H1 (cell line): Measurements from ENCODE around the gene RNF187. TPM values are rescaled to one million over a fixed set of nuclear protein-coding genes. Genes with fewer than 3 reads are reported as not detected.

Source experiments
- CTCF ChIA-PET: fragments of 300-600 bp; sonication (Branson Sonifier 250); formaldehyde crosslinking; loops from one replicate; lab custom pipeline; 2021; ENCODE audit not compliant: partially characterized antibody; lab: Charles Lee
- POLR2A ChIA-PET: fragments of 300-600 bp; sonication (Branson Sonifier 250); formaldehyde crosslinking; loops from one replicate; lab custom pipeline; 2021; ENCODE audit warnings: inconsistent platforms; ENCODE audit not compliant: partially characterized antibody; lab: Charles Lee
- DNase-seq, 2 experiments: peaks; one replicate each; pipeline versions ENCODE4 v3.0.0 to v3.0.0-alpha.2; 2010 to 2022; ENCODE audit warnings: low spot score in 2 of 2, low read depth in 1 of 2, mixed read lengths in 1 of 2
- FAIRE-seq: peaks from 2 replicates; lab custom pipeline; 2011; peaks lifted over from hg19 to GRCh38; lab: Jason Lieb, UNC
- H2AFZ ChIP-seq: 2 replicates; pipeline ENCODE4 v1.8.1; 2012; ENCODE audit warnings: low read length, inconsistent platforms
- H2AK5ac ChIP-seq: 2 replicates; pipeline ENCODE4 v1.6.1; 2013; ENCODE audit warnings: low read depth, low read length
- H2BK120ac ChIP-seq: replicated peaks from 2 replicates; pipeline ENCODE3; 2013; ENCODE audit warnings: low read depth, low read length, inconsistent platforms
- H2BK12ac ChIP-seq: 2 replicates; pipeline ENCODE4 v1.6.1; 2013; ENCODE audit warnings: low read depth, low read length
- H2BK15ac ChIP-seq: 2 replicates; pipeline ENCODE4 v1.6.1; 2013; ENCODE audit warnings: low read length
- H2BK20ac ChIP-seq: 2 replicates; pipeline ENCODE4 v1.6.1; 2013; ENCODE audit warnings: low read length
- H2BK5ac ChIP-seq: 2 replicates; pipeline ENCODE4 v1.6.1; 2013; ENCODE audit warnings: low read depth, low read length
- H3K14ac ChIP-seq: 2 replicates; pipeline ENCODE4 v1.6.1; 2013; ENCODE audit warnings: inconsistent platforms; ENCODE audit not compliant: insufficient read length
- H3K18ac ChIP-seq: 2 replicates; pipeline ENCODE4 v1.6.1; 2013; ENCODE audit warnings: low read length; ENCODE audit errors: extremely low read depth
- H3K23ac ChIP-seq: 2 replicates; pipeline ENCODE4 v1.6.1; 2013; ENCODE audit warnings: inconsistent platforms; ENCODE audit not compliant: insufficient read length
- H3K23me2 ChIP-seq: 2 replicates; pipeline ENCODE4 v1.6.1; 2013; ENCODE audit warnings: low read depth, low read length
- H3K27ac ChIP-seq: 2 replicates; pipeline ENCODE4 v1.6.1; 2011; ENCODE audit warnings: low read depth, low read length, inconsistent platforms
- H3K27me3 ChIP-seq, 4 experiments: replicated peaks in 1 of 4; 1 replicate in 1 of 4; 2 replicates in 3 of 4; pipeline versions ENCODE4 v1.6.1 to v1.8.1; 2011 to 2013; ENCODE audit warnings: low read length in 3 of 4, mild to moderate bottlenecking in 3 of 4, inconsistent platforms in 2 of 4, mixed read lengths in 2 of 4, moderate library complexity in 1 of 4; ENCODE audit not compliant: control insufficient read depth in 3 of 4, insufficient read depth in 3 of 4; ENCODE audit errors: extremely low read depth in 1 of 4
- H3K36me3 ChIP-seq, 4 experiments: 2 replicates each; pipeline versions ENCODE4 v1.6.1 to v1.8.1; 2011 to 2013; ENCODE audit warnings: mild to moderate bottlenecking in 4 of 4, low read length in 3 of 4, moderate library complexity in 2 of 4, control low read depth in 1 of 4, inconsistent platforms in 1 of 4; ENCODE audit not compliant: insufficient read depth in 4 of 4, control insufficient read depth in 2 of 4
- H3K4ac ChIP-seq: replicated peaks from 2 replicates; pipeline ENCODE3; 2013; ENCODE audit warnings: low read length, low read depth, mixed read lengths, inconsistent platforms; ENCODE audit not compliant: insufficient read length
- H3K4me1 ChIP-seq, 4 experiments: replicated peaks in 1 of 4; 1 replicate in 1 of 4; 2 replicates in 3 of 4; pipeline versions ENCODE4 v1.6.1 to v1.8.1; 2011 to 2013; ENCODE audit warnings: low read length in 3 of 4, inconsistent platforms in 2 of 4, mixed read lengths in 1 of 4; ENCODE audit not compliant: insufficient read depth in 4 of 4, control insufficient read depth in 3 of 4
- H3K4me2 ChIP-seq, 2 experiments: 2 replicates each; pipeline versions ENCODE4 v1.6.1 to v1.8.1; 2011 to 2013; ENCODE audit warnings: low read depth in 2 of 2, low read length in 2 of 2, control low read depth in 1 of 2, inconsistent platforms in 1 of 2, mild to moderate bottlenecking in 1 of 2; ENCODE audit not compliant: insufficient read depth in 1 of 2
- H3K4me3 ChIP-seq, 4 experiments: fragments of 200-600, 300-600 bp in 1 of 4; sonication (generic), shearing (Covaris generic), sonication (Bioruptor Twin) in 1 of 4; 2 replicates each; pipeline versions ENCODE4 v1.5.1 to v1.8.1; 2011 to 2016; ENCODE audit warnings: low read length in 4 of 4, low read depth in 3 of 4, control low read depth in 2 of 4, inconsistent platforms in 2 of 4, mild to moderate bottlenecking in 2 of 4, mixed read lengths in 1 of 4, moderate library complexity in 1 of 4; ENCODE audit not compliant: insufficient read depth in 2 of 4; ENCODE audit errors: extremely low read depth in 1 of 4
- H3K56ac ChIP-seq: replicated peaks from 2 replicates; pipeline ENCODE3; 2013; ENCODE audit warnings: low read depth, mild to moderate bottlenecking, mixed read lengths, low read length, inconsistent platforms; ENCODE audit not compliant: insufficient read length
- H3K79me1 ChIP-seq: 2 replicates; pipeline ENCODE4 v1.6.1; 2013; ENCODE audit warnings: low read depth, low read length, control low read depth
- H3K79me2 ChIP-seq, 2 experiments: 2 replicates each; pipeline versions ENCODE4 v1.6.1 to v1.8.1; 2012 to 2013; ENCODE audit warnings: low read length in 2 of 2, mild to moderate bottlenecking in 2 of 2, inconsistent platforms in 1 of 2; ENCODE audit not compliant: insufficient read depth in 2 of 2, control insufficient read depth in 1 of 2
- H3K9ac ChIP-seq, 4 experiments: replicated peaks in 1 of 4; 1 replicate in 1 of 4; 2 replicates in 3 of 4; pipeline versions ENCODE4 v1.6.1 to v1.8.1; 2011 to 2013; ENCODE audit warnings: low read depth in 3 of 4, low read length in 3 of 4, control low read depth in 2 of 4, mild to moderate bottlenecking in 2 of 4, moderate library complexity in 2 of 4, inconsistent platforms in 1 of 4; ENCODE audit errors: extremely low read depth in 1 of 4
- H3K9me3 ChIP-seq, 2 experiments: 2 replicates each; pipeline versions ENCODE4 v1.6.1 to v1.8.1; 2012 to 2013; ENCODE audit warnings: mild to moderate bottlenecking in 2 of 2, moderate library complexity in 2 of 2, control low read depth in 1 of 2, inconsistent platforms in 1 of 2, low read depth in 1 of 2, low read length in 1 of 2, mixed read lengths in 1 of 2; ENCODE audit not compliant: insufficient read depth in 2 of 2
- H4K20me1 ChIP-seq, 2 experiments: replicated peaks in 1 of 2; 2 replicates each; pipeline versions ENCODE3 to v1.8.1; 2011 to 2013; ENCODE audit warnings: inconsistent platforms in 2 of 2, low read length in 2 of 2, mild to moderate bottlenecking in 1 of 2; ENCODE audit not compliant: insufficient read depth in 2 of 2, control insufficient read depth in 1 of 2
- H4K5ac ChIP-seq: 2 replicates; pipeline ENCODE4 v1.6.1; 2013; ENCODE audit warnings: low read length, low read depth, mixed read lengths, inconsistent platforms; ENCODE audit not compliant: insufficient read length
- H4K8ac ChIP-seq: 2 replicates; pipeline ENCODE4 v1.8.0; 2013; ENCODE audit warnings: mild to moderate bottlenecking, moderate library complexity, low read length, inconsistent platforms; ENCODE audit not compliant: insufficient read depth; ENCODE audit errors: extremely low read depth
- H4K91ac ChIP-seq: replicated peaks from 2 replicates; pipeline ENCODE3; 2013; ENCODE audit warnings: low read length, mixed read lengths, inconsistent platforms; ENCODE audit not compliant: insufficient read length
- CBX8 ChIP-seq: fragments of 300-800, 300-1000 bp; sonication (generic); IDR thresholded peaks from 2 replicates; pipeline ENCODE4 v1.7.1; 2016; ENCODE audit warnings: low read depth, low read length, borderline replicate concordance
- E2F6 ChIP-seq: IDR thresholded peaks from 2 replicates; pipeline ENCODE4 v1.6.1; 2012; ENCODE audit warnings: inconsistent platforms
- EZH2 ChIP-seq: fragments of 200-600 bp; sonication (generic); IDR thresholded peaks from 2 replicates; pipeline ENCODE4 v1.7.1; 2012; ENCODE audit warnings: low read depth, mild to moderate bottlenecking, moderate library complexity, low read length, inconsistent platforms; ENCODE audit not compliant: severe bottlenecking
- FOSL1 ChIP-seq: IDR thresholded peaks from 2 replicates; pipeline ENCODE4 v1.6.1; 2011; ENCODE audit warnings: mild to moderate bottlenecking, low read depth, low read length, moderate library complexity; ENCODE audit not compliant: insufficient read depth
- GABPA ChIP-seq: IDR thresholded peaks from 2 replicates; pipeline ENCODE4 v1.6.1; 2011; ENCODE audit warnings: mild to moderate bottlenecking, low read length, moderate library complexity, borderline replicate concordance; ENCODE audit not compliant: insufficient read depth
- GTF2F1 ChIP-seq: IDR thresholded peaks from 2 replicates; pipeline ENCODE4 v1.6.1; 2012; ENCODE audit warnings: low read depth, low read length, improper control_type of control experiment, borderline replicate concordance
- JUND ChIP-seq: IDR thresholded peaks from 2 replicates; pipeline ENCODE4 v1.6.1; 2011; ENCODE audit warnings: mild to moderate bottlenecking, improper control_type of control experiment, low read length
- RBBP5 ChIP-seq: IDR thresholded peaks from 2 replicates; pipeline ENCODE4 v1.7.1; 2012; ENCODE audit warnings: low read depth, mild to moderate bottlenecking, inconsistent platforms, low read length, moderate library complexity, borderline replicate concordance
- RXRA ChIP-seq: IDR thresholded peaks from 2 replicates; pipeline ENCODE4 v1.6.1; 2011; ENCODE audit warnings: low read depth, mild to moderate bottlenecking, low read length, moderate library complexity; ENCODE audit not compliant: insufficient read depth
- SIRT6 ChIP-seq: IDR thresholded peaks from one replicate; pipeline ENCODE4 v1.7.1; 2012; ENCODE audit warnings: low read length, inconsistent platforms
- TBP ChIP-seq: IDR thresholded peaks from 2 replicates; pipeline ENCODE4 v1.6.1; 2011; ENCODE audit warnings: low read depth, low read length, improper control_type of control experiment
- WGBS, 2 experiments: shearing (Covaris generic) in 1 of 2; methylation state at CpG; one replicate each; pipeline versions ENCODE4 v1.1.6 to v1.1.7; 2013 to 2015; ENCODE audit warnings: low lambda C conversion rate in 2 of 2, mixed read lengths in 2 of 2, inconsistent platforms in 1 of 2, low coverage in 1 of 2, missing lambda C conversion rate in 1 of 2; ENCODE audit not compliant: insufficient replicate concordance in 2 of 2, insufficient coverage in 1 of 2, insufficient read length in 1 of 2; ENCODE audit errors: extremely low coverage in 1 of 2, missing lambda C conversion rate in 1 of 2; 5-methylcytosine and 5-hydroxymethylcytosine counted together
- polyA plus RNA-seq, 7 experiments: library from polyadenylated mRNA; depleted of rRNA in 3 of 7; stranded (reverse) in 5 of 7; unstranded in 2 of 7; fragments of >200 nt in 5 of 7; fragments of 200-250 nt in 2 of 7; gene quantifications; 1 replicate in 5 of 7; 2 replicates in 1 of 7; 4 replicates in 1 of 7; pipeline versions ENCODE4 v1.2.1 to v1.2.3, GENCODE V29; 2011 to 2013; ENCODE audit warnings: missing spikeins in 2 of 7, mixed read lengths in 2 of 7
- total RNA-seq: library from RNA; stranded (reverse); fragmentation: NEBNext Ultra II Directional; extraction: Animal tissue kit (Norgen Biotek cat#: 25700); gene quantifications from 2 replicates; pipeline ENCODE4 v1.2.1, GENCODE V29; 2021

RNF187 gene
- total and polyA plus RNA-seq, 2 of the 8 experiments (the other 6 are each of a cell fraction or from before 2014, with no cell fraction given) = 47.0 to 113 TPM

- peak overlapping the region; percentile 62 to 99 for H3K4me2 ChIP-seq
Measured at GRCh38 chr1:228463009-228463558, 24.1 kb upstream of the RNF187 start.

More at GRCh38 chr1:228463009-228463558, 24.1 kb upstream of the RNF187 start:
- Histone ChIP-seq H3K23ac (no peak overlapping the region), H4K5ac (no peak overlapping the region), H2BK120ac (no peak overlapping the region), H3K4ac (no peak overlapping the region), H3K27me3 (peaks cover 4 to 38% (median 22%) of the 10 kb centered on the region in 4 experiments), H3K9me3 (no peaks in the 10 kb centered on the region), H3K79me2 (no peaks in the 10 kb centered on the region), H2BK5ac (no peak overlapping the region), H2BK20ac (peak overlapping the region; percentile 61; the same call in 1 of the 2 replicates), H3K4me3 (peak overlapping the region; percentile 2 to 75 (median 60); a peak in 6 of 8 replicates), H3K27ac (no peak overlapping the region), H4K8ac (no peak overlapping the region), H3K18ac (no peak overlapping the region), H3K14ac (no peak overlapping the region), H4K20me1 (no peaks in the 10 kb centered on the region), H3K23me2 (peaks cover 16% of the 10 kb centered on the region), H2BK12ac (no peak overlapping the region), H3K56ac (no peak overlapping the region), H2AFZ (no peak overlapping the region), H4K91ac (no peak overlapping the region), H2AK5ac (no peak overlapping the region), H3K4me1 (peaks cover 0 to 16% (median 5%) of the 10 kb centered on the region in 4 experiments; a peak in 5 of 7 replicates), H3K36me3 (no peaks in the 10 kb centered on the region), H3K9ac (no peak overlapping the region), H2BK15ac (no peak overlapping the region), H3K79me1 (no peaks in the 10 kb centered on the region)
- CTCF ChIA-PET = interaction anchor here (1.1 to 8.9 kb wide), 6 partner anchors 10 to 92 kb away, joined by 3 to 117 read pairs (median 5); no protein-coding TSS in a partner anchor
- POLR2A ChIA-PET = interaction anchor here (0.7 to 14.5 kb wide), 12 partner anchors 8 to 96 kb away, joined by 3 to 232 read pairs (median 4); partner anchors contain the start of gene TRIM11
- TF ChIP-seq JUND (no peak), RXRA (no peak), GTF2F1 (no peak), SIRT6 (no peak), TBP (no peak), GABPA (no peak), EZH2 (no peak), E2F6 (no peak), FOSL1 (no peak), CBX8 (no peak), RBBP5 (no peak)
- DNase-seq (no peak), FAIRE-seq (no peak)
- WGBS, 2 experiments = 71% methylated on average over 7 of the region's 7 CpGs; no CpG with 5 or more reads in 1 of the 2 experiments
